GM21390 (cell line): Measurements from ENCODE around the gene SPEG.

Experiments
- ATAC-seq: cut with Tn5 transposase; IDR thresholded peaks from one replicate; pipeline ENCODE4 v1.9.1; 2021; ENCODE audit not compliant: unreplicated experiment

SPEG gene

DNA sequence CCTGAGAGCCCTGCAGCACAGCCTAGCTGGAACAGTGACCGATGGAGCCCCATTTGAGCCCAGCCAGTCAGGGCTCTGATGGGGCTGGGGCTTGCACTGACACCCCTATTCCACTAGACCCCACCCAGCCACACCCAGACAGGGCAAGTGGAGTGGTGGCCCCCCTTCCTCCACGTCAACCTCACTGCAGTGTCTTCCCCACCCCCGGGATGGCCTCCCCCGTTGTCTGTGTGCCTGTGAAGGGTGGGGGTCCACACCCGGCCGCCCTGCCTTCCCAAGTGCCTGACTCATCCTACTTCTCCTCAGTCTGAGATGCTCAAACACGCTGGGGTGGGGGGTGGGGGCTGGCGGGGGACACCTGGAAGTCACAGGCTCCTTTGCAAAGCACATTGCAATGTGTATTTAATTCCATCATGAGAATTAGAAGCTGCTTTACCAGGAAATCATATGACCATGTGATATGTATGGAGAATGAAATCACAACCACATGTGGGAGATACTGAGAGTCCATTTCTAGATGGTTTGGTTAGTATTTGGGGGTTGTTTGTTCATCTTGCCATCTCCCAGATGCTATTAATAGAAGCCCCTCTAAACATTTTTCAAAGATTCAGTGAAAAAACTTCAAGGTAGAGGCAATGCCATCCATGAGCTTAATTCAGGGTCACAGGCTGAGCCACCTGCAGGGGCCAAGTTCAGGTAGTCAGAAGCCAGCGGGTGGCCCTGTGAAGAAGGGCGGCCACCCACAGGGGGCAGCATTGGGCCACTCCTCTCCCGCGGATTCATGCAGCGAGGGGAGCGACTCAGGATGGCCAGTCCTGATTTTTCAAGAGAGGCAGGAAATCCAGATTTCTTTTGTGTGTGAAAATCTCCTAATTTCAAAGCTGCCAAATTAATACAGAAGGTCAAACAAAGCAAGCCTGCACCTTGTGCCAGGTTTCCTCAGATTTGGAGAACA is 41.3 kb downstream of the SPEG start:
- ATAC-seq = no peak

DNA sequence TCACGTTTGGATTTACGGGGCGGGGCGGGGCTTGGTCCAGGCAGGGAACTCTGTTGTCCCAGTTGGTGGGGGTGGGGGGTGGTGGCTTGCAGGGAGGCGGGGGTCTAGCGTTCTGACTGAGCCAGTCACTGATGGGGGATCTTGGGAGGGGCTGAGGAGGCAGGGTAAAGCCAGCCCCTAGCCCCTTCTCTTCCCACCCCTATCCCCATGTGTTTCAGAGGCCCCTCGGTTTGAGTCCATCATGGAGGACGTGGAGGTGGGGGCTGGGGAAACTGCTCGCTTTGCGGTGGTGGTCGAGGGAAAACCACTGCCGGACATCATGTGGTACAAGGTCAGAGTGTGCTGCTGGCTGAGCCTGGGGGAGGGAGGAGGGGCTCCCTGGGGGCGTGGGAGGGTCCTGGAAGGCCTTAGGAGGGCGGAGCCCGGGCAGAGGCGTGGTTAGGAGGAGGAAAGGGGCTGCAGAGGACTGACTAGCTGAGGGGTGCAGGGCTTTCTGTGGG is 42.1 kb downstream of the SPEG start:
- ATAC-seq = no peak

- no peak for ATAC-seq
Measured at GRCh38 chr2:219477179-219477578, 42.5 kb downstream of the SPEG start.

GRCh38 chr2:219477815-219478214 is 43.2 kb downstream of the SPEG start:
- ATAC-seq = no peak

DNA sequence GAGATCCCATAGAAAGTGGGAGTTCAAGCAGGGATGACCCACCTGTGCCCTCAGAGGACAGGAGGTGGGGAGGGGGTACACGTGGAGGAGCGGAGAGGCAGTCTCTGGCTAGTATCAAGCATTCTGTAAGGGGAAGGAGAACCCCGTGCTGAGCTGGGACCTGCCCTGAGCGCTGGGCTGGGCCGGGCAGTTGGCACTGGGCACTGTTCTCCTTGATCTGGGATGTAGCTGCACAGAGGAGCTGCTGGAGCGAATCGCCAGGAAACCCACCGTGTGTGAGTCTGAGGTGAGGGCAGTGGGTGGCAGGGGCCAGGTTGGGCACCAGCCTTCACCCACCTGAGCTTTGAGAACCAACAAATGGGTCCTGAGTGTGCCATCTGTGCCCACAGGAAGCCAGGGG is 44.3 kb downstream of the SPEG start:
- no peak for ATAC-seq

- no peak for ATAC-seq
Measured at GRCh38 chr2:219480004-219480403, 45.4 kb downstream of the SPEG start.

DNA sequence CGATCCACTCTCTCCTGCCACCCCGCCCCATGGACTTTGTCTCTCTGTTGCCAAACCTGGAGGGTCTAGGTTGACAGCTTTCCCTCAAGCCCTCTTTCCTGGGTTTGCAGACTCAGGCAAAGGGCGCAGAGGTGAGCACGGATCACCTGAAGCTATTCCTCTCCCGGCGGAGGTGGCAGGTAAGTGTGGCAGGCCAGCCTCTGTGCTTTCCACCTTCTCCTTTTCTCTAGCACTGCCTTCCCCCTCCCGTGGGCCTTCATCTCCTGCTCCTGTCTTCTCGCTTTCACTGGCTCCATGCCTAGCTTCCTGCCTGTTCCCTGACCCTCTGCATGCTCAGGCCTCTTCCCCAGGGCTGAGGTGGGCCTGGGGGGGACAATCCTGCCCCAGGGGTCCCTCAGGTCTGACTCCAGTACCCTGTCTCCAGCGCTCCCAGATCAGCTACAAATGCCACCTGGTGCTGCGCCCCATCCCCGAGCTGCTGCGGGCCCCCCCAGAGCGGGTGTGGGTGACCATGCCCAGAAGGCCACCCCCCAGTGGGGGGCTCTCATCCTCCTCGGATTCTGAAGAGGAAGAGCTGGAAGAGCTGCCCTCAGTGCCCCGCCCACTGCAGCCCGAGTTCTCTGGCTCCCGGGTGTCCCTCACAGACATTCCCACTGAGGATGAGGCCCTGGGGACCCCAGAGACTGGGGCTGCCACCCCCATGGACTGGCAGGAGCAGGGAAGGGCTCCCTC is 48.2 kb downstream of the SPEG start:
- ATAC-seq = no peak

- ATAC-seq = no peak
Measured at GRCh38 chr2:219483451-219484342, 49.1 kb downstream of the SPEG start.

DNA sequence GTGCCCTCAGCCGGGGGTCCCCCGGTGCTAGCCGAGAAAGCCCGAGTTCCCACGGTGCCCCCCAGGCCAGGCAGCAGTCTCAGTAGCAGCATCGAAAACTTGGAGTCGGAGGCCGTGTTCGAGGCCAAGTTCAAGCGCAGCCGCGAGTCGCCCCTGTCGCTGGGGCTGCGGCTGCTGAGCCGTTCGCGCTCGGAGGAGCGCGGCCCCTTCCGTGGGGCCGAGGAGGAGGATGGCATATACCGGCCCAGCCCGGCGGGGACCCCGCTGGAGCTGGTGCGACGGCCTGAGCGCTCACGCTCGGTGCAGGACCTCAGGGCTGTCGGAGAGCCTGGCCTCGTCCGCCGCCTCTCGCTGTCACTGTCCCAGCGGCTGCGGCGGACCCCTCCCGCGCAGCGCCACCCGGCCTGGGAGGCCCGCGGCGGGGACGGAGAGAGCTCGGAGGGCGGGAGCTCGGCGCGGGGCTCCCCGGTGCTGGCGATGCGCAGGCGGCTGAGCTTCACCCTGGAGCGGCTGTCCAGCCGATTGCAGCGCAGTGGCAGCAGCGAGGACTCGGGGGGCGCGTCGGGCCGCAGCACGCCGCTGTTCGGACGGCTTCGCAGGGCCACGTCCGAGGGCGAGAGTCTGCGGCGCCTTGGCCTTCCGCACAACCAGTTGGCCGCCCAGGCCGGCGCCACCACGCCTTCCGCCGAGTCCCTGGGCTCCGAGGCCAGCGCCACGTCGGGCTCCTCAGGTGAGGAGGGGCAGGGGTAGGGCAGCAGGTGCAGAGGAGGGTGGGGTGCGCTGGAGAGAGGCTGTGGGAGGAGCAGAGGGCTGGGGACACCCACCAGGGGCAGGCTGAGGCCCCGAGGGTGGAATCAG is 49.9 kb downstream of the SPEG start:
- no peak for ATAC-seq

DNA sequence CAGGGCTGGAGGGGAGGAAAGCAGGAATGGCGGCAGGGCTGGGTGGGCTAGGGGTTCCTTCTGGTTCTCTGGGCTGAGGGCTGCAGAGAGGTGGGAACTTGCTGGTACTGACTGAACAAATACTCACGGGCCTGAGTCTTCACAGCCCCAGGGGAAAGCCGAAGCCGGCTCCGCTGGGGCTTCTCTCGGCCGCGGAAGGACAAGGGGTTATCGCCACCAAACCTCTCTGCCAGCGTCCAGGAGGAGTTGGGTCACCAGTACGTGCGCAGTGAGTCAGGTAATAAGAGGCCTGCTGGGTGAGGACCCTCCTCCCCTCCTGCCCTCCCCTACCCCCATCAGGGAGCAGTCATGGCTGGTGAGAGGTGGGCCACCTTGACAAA is 50.5 kb downstream of the SPEG start:
- no peak for ATAC-seq

- no peak for ATAC-seq
Measured at GRCh38 chr2:219486380-219486959, 51.8 kb downstream of the SPEG start.

DNA sequence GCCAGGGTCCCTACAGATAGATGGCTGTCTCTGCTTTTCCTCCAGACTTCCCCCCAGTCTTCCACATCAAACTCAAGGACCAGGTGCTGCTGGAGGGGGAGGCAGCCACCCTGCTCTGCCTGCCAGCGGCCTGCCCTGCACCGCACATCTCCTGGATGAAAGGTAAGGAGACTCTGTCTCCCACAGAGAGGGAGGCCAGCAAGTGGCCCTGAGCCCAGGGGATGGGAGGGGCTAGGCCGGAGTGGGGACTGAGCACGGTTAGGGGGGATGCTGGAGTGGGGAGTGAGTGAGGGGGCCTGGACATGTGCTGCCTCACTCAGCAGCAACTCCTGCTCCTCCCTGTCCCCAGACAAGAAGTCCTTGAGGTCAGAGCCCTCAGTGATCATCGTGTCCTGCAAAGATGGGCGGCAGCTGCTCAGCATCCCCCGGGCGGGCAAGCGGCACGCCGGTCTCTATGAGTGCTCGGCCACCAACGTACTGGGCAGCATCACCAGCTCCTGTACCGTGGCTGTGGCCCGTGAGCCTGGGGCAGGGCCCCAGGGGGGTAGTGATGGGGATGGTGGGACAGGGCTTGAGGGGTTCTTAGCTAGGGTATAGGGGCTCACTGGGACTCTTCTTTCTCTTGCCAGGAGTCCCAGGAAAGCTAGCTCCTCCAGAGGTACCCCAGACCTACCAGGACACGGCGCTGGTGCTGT is 53.7 kb downstream of the SPEG start:
- ATAC-seq = no peak

GRCh38 chr2:219488844-219489194 is 54.2 kb downstream of the SPEG start:
- ATAC-seq = no peak

- no peak for ATAC-seq
Measured at GRCh38 chr2:219489315-219489714, 54.7 kb downstream of the SPEG start.

DNA sequence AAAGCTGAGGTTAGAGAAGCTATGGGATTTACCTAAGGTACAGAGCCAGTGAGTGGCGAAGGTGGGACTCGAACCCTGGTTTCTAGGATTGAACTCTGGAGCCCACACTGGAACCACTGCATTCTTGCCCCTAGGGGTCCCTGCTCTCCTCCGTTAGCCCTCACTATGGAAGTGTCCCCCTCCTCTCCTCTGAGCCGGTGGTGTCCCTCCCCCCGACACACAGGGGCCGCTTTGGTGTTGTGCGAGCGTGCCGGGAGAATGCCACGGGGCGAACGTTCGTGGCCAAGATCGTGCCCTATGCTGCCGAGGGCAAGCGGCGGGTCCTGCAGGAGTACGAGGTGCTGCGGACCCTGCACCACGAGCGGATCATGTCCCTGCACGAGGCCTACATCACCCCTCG is 55.5 kb downstream of the SPEG start:
- no peak for ATAC-seq

DNA sequence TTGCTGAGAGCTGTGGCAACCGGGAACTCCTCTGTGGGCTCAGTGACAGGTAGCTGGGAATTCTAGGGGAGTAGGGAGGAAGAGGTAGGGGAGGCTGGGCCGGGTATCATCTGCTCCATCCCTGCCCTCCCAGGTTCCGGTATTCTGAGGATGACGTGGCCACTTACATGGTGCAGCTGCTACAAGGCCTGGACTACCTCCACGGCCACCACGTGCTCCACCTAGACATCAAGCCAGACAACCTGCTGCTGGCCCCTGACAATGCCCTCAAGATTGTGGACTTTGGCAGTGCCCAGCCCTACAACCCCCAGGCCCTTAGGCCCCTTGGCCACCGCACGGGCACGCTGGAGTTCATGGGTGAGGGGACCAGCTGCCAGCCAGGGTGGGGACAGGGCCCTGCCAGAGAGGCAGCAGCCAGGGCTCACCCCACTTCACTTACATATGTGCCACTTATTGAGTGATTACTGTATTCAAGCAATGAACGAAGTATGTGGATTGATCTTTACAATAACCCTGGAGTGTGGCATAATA is 56.0 kb downstream of the SPEG start:
- ATAC-seq = no peak

DNA sequence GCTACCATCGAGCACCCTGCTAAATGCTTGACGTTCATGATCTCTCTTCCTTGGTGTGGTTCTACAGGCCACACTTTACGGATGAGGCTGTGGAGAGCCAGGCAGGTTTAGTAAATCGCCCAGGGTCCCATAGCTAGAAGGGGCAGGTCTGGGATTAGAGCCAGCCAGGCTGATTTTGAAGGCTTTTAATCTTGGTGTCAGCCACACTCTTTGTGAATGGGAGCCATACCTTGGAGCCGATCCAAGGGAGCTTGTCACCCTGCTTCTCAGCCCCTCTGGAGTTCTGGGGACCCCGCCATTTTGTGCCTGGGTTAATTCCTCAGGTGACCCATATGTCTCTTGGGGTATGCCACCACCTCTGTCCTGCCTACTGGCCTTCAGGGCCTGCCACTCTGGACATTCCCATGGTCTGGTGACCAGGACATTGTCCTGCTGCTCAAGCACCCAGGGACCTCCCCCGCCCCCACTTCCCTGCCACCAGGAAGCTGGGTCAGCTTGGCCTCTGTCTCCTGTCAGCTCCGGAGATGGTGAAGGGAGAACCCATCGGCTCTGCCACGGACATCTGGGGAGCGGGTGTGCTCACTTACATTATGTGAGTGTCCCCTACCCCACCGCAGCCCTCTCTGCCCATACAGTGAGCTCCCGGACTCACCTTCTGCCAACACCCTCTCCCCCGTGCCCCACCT is 56.8 kb downstream of the SPEG start:
- no peak for ATAC-seq

DNA sequence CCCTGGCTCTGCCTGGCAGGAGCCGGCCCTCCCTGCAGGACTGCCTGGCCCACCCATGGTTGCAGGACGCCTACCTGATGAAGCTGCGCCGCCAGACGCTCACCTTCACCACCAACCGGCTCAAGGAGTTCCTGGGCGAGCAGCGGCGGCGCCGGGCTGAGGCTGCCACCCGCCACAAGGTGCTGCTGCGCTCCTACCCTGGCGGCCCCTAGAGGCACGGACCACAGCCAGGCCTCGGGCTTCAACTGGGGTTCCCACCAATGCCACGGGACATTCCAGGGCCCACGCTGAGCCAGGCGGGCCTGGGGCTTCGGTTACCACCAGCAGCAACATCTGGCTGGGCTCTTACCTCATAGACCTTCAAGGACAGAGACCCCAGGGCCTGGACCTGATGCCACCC is 57.9 kb downstream of the SPEG start:
- ATAC-seq = no peak
